Measurements from ENCODE around the gene POLD3.
"Not testable (repeated sequence)": the region's sequence is repeated elsewhere in the genome, so short reads cannot be mapped to it uniquely, and the experiment has no call there.

The POLD3 gene

DNA sequence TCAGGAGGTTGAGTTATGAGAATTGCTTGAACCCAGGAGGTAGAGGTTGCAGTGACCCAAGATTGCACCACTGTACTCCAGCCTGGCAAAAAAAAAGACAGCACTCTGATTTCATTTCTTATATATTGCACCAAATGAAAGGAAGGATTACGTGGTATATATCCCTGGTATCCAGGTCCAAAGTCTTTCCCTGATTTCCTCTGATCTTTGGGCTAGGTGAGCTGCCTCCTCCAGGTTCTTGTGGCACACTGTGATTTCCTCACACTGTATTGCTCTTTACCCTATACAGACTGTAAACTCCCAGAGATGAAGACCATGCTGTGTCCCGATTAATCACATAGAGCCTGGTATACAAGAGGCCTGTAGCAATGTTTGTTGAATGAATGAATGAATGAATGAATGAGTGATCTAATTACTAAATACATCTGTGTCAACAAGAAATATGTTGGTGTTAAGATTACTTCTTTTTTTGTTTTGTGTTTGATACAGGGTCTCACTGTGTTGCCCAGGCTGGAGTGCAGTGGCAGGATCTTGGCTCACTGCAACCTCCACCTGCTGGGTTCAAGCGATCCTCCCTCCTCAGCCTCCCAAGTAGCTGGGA lies 9.3 kb upstream of the POLD3 start:
- no peak for DNase-seq

DNA sequence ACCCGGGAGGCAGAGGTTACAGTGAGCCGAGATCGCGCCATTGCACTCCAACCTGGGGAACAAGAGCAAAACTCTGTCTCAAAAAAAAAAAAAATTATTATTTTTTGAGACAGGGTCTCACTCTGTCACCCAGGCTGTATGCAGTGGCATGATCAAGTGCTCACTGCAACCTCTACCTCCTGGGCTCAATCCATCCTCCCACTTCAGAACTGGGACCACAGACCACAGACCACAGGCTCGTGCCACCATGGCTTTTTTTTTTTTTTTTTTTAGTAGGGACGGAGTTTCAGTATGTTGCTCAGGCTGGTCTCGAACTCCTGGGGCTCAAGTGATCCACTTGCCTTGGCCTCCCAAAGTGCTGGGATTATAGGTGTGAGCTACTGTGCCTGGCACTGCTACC lies 1.9 kb upstream of the POLD3 start:
- DNase-seq = not testable (repeated sequence)

DNA sequence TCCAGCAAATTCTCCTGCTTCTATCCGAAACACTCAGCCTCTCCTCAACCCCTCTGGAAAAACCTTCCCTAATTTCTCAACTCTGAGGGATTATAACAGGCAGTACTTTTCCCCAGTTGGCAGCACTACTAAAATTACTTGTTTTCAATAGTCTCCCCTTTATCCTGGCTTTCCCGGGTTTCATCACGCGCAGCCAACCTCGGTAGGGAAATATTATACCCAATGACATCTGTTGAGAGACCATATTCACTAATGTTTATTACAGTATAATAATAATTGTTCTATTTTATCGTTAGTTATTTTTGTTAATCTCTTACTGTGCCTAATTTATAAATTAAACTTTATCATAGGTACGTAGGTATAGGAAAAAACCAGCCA lies 330 bp upstream of the POLD3 start:
- DNase-seq = no peak

DNA sequence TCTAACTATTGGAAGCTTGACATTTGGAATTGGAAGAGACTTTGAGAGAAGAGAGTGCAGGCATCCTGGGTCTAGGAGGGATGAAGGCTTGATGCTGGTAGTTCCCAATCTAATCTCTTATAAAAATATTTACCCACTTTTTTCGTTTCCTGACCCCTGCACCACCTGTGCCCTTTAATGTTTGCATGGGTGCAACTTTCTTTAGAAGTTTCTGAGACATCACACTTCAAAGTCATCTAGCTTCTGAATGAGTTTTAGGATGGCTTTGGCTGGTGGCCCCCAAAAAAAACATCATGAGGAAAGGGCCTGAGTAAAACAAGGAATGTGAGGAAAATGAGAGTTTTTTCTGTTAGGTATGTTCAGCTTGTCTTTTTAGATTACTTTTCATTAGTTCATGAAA lies 1.1 kb downstream of the POLD3 start:
- DNase-seq = no peak

DNA sequence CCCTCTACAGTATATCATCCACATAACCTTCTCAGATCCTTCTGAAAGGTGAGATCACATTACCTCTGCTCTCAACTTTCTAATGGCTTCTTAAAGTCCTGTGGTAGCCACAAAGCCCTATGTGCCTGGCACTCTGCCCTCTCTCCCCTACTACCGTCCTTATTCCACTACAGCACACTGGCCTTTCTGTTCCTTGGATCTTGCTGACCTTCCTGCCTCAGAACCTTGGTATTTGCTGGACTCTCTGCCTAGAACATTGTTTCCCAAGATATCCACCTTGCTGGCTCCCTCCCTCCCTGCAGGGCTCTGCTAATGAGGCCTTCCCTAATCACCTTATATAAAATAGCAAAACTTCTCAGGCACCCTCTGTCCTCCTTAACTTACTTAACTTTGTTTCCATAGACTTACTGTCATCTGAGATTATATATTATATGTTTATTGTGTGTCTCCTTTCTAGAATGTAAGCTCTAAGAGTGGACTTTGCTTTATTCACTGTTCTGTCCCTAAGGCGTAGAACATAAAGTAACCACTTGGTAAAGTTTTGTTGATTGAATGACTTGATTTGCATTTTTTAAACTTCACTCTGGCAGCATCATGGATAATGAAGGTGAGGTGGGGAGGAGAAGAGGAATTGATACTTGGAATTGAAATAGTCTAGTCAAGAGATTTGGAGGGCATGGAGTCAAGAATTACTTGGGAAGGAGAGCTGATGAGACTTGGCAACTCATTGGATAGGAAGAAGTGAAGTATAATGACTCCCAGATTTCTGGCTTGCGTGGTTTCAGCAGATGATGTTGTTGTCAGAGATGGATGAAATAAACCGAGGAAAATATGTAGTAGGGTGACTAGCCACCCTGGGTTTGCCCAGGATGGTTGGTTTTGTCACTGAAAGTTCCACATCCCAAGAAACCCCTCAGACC lies 10.5 kb downstream of the POLD3 start:
- DNase-seq = no peak

DNA sequence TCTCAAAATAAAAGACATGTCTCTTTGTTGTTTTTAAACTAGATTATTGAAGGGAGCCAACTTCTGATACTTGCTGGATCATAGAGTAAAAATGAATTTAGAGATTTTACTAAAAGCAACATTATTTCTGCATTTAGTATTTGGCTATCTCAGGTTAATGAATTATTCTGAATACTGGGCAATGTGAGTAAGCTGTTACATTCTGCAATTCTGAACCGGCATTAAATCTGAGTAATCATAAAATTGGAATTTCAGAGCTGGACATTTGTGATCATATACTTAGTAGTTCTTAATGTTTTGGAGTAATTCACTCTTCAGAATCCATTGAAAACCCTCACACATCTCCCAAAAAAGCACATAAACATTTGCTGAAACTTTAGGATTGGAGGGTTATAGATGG lies 11.5 kb downstream of the POLD3 start:
- DNase-seq = no peak

DNA sequence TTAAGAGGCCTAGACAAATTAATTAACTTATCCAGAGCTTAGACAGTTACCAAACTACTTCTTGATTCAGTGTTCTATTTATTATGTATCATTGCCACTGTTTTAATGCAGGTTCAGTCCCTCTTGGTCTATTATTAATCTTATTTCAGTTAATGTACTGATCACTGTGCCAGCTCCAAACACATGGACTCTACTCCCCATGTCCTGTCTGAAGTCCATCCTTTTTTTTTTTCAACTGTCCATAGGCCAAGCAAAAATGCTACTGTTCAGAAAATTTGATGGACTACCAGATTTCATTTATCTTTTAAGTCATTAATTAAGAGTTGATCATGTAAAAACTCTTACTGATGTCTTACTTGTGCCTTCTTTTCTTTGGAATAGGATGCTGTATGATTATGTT lies 11.9 kb downstream of the POLD3 start:
- DNase-seq = no peak

DNA sequence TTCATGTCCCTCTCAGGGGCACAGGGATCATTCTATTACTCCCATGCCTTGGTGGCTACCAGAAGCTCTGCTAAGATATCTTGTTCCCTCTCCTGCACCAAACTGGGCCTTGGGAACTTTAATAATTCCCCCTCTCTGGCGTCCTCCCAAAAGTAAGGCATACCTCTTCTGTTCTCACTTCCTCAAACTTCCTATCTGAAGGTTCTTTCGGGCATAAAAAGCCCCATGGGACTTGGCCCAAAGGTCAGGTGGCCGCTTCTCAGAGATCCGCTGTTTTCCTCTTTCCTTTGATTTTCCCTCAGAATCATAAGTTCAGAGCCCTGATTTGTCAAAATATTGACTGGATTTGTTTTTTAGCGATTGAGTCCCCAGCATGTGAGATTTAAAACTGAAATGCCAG lies 13.0 kb downstream of the POLD3 start:
- DNase-seq = no peak

DNA sequence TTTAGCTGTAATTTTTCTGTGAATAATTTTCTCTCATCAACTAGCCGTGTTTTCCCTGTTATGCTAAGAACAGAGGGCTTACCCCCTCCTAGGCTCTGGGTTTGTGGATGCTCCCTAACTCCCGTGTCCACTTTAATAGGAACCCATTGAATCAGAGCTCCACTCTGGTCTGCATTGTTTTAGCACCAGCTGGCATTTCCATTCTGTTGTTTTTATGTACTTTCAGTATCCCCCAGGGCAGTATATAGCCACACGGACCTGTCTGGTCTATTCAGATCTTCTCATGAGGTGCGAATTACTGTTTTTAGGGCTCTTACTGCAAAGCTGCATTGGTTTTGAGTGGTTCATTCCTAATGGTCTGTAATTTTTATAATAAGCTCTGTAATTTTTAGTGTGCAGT lies 16.0 kb downstream of the POLD3 start:
- no peak for DNase-seq

DNA sequence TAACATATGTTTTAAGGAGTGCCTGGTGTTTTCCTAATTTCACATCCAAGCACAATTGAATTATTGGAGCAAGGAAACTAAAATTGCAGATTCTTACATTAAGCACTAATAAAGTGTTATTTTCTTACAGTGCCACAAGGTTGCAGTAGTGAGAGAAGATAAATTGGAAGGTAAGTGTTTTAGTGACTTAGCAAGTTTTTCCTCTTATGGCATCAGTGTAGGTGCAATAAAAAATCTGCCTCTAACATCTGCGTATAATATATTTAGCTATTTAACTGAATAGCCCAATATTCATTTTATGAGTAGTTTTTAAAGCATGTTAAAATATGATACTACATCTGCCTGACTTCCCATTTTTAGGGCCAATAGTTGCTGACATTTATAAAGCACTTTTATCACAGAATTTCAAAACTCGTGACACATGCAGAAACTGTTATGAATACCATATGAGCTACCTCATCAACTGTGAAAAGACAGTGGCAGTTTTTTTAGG lies 19.0 kb downstream of the POLD3 start:
- DNase-seq = no peak

DNA sequence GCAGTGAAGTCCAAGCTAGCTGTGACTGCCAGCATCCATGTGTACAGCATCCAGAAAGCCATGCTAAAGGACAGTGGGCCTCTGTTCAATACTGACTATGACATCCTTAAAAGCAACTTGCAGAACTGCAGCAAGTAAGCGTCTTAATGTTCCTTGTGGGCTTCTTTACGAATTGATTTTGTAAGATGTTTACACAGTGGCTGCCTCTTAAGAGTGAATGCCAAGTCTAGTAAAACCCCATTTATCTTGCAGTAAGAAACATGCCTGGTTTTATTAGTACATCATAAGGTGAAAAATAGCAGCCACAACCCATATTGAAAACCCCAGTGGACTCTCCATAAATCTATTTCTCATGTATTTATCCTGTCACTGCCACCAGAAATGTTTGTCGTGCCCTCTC lies 20.5 kb downstream of the POLD3 start:
- DNase-seq = no peak

DNA sequence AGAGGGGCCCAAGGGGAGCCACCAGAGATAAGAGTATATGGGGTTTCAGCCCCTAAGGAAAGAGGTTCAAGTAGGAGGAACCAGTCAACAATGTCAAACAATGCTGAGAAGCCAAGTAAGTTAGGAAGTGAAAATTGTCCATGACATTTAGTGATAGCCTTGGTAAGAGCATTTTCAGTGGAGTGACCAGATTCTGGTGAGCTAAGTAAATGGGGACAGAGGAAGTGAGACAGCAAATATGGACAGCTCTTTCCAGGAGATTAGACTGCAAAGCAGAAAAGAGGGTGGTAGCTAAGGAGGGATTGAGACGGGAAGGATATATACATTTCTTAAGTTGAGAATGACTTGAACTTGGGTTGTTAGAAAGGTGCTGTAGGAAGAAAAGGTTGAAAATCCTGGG lies 22.9 kb downstream of the POLD3 start:
- DNase-seq = no peak

DNA sequence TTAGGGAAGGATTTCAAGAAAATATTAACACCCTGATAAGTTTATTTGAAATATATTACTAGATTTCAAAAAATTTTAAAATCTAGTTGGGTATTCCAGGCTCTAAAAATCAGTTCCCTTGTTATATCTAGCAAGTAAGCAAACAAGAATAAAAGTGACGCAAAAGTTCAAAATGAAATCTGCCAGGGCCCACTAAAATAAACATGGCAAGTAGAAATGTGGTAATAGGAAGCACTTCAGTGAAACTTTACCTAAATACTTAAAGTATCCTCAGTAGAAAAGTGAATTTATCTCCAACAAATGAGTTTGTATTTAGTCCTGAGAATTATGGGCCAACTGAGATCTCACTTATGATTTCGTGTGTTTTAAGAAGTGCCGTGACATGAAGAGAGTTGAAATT lies 23.6 kb downstream of the POLD3 start:
- no peak for DNase-seq

DNA sequence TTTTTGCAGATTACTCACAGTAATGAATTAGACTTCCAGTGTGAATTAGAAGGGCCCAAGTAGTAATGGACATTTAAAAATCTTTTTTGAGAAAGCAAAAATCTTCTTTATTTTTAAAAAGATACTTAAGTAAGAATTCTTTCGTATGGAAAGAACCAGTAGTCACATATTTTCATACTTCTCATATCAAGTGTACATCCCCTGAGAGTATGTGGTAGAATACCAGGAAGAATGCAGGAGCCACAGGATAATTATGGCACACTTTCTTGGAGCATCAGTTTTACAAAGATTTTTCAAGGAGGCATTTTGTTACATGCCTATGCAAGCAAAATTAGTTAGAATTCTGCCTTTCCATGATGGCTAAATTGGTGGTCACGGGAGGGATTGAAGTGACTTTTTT lies 28.1 kb downstream of the POLD3 start:
- no peak for DNase-seq

DNA sequence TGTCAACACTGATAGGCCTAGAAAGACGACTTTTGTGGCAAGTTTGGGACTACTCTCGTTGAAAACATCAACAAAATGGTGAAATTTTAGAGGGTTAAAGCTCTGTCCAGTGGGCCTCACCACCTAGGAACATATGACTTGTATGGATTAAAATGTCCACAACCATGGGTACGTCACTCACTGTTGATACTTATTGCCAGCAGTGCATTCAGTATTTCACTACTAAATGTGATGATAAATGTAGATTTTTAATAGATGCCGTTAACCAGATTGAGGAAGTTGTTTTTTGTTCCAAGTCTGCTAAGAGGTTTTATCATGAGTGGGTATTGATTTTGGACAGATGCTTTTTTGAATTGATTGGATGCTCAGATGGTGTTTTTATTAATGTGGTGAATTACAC lies 33.7 kb downstream of the POLD3 start:
- no peak for DNase-seq

DNA sequence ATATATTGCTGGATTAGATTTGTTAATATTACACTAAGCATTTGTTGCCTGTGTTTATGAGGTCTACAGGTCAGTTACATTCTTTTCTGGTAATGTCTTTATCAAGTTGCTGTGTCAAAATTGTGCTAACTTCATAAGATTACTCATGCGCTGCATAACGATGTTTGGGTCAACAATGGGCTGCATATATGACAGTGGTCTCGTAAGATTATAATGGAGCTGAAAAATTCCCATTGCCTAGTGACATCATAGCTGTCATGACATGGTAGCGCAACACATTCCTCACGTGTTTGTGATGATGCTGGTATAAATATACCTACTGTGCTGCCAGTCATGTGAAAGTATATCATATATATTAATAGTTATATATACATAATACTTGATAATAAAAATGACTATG lies 34.2 kb downstream of the POLD3 start:
- DNase-seq = no peak

DNA sequence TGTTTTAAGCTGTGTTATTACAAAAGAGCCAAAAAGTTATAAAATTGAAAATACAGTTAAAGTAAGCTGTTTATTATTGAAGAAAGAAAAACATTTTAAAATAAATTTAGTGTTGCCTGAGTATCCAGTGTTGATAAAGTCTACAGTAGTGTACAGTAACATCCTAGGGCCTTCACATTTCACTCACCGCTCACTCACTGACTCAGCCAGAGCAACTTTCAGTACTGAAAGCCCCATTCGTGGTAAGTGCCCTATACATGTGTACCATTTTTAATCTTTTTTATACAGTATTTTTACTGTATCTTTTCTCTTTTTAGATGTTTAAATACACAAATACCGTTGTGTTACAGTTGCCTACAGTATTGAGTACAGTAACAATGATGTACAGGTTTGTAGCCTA lies 35.0 kb downstream of the POLD3 start:
- DNase-seq = no peak

DNA sequence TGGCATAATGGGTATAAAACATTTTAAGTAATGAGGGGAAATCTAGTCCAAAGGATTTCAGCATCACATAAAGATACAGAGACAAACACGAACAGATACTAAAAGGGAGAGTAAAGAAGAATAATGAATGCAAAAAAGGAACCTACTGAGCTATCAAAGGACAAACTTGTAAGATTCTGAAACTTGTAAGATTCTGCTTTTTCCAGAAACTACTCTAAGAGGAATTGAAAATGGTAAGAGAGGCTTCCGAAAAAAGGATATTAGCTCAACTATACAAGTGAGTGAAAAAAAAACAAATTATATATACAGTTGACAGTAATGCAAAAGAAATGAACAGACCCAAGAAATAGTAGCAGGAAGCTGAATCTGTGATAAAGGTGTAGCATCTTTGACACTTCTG lies 37.7 kb downstream of the POLD3 start:
- DNase-seq = no peak

DNA sequence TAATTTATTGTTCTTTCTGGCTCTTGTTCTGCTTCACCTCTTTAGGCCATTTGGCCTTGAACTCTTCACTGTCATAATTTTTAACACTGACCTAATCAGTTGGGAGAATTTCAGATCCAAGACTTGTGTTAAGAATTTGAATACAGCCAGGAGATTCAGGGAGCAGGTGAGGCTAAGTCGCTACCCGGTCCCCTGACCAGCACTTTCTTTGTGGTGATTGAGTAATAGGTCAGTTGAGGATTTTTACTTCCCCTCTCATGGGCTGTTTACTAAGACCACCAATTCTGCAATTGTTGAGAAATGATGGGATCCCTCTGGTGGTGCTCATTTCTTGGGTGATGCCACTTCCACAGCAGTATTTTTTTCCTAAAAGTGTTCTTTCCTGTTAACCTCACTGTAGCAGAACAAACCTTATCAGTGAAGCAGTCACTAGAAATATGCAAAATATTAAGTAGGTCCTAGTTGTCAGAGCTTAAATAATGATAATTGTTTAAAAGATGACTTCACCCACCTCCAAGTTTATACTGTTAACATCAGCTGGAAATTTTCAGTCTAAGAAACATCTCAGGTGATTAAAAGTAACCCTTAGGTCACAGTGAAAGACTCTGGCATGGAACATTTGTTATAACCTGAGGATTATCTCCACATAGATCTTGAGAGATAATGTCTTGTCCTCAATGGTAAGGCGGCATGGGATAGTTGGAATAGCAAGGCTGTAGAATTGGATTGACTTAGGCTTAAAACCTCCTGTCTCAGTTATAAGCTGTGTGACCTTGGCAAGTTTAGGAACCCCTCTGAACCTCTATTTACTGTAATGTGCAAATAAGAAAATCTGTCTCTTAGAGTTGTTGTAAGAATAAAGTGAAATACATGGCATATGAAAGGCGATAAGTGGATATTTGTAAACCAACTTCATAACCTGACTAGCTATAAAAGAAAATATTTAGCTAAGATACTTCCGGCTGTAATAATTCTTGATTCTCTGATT lies 41.3 kb downstream of the POLD3 start:
- DNase-seq = no peak

DNA sequence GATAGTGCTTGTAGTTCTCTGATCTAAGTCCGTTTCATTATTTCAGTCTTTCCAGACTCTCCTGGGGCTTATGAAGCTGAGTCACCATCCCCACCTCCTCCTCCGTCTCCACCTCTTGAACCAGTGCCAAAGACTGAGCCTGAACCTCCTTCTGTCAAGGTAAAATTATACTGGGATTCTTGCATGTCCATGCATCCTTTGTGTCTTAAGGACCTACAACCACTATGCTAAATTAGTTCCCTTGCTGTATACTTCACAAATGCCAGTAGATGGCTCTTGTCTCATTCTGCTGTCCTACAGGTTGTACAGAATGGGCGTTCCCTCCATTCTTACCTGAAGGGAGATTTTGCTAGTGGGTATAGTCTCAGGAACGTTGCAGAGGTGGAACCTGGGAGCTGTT lies 42.2 kb downstream of the POLD3 start:
- no peak for DNase-seq

DNA sequence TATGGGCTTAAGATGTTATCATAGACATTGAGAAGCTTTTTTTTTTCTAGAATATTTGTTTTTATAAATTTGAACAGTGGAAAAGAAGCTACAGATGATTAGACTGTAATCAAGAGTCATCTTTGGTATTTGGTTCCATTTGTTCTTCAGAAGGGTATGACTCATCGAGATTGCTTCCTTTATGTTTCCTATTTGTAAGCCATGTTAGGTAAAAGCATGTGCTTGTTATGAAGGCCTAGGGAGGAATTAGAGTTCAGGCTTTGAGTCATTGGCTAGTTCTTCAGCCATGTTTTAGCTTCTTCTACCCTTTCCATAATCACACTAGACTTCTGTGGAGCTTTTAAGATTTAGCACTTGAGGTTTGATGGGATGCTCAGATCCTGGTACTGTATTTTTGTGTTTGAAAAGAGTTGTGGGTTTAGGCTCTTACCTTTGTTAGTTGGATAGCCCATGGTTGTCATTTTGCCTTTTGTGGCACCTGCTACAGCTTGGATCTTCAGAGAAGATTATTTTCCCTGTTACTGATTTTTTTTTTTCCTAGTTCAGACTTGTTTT lies 44.3 kb downstream of the POLD3 start:
- peak in 1 of 2 donors; percentile 43 for DNase-seq

DNA sequence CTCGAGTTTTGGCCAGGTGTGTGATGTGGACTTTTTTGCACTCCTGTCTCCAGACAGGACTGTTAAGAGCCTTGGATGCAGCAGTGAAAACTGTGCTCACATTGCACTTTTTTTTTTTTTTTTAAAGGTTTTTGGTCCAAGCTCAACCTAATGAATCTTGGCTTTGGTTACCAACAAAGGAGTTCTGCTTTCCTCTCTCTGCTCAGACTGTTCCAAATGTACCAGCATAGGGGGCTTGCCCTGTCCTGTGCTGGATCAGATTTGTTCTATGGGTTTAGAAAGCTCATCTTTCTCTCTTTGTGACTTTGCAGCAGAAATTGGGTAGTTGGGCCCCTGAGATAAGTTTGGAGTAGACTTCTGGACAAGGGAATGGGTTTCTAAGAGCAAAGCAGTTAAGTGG lies 45.3 kb downstream of the POLD3 start:
- DNase-seq = no peak

DNA sequence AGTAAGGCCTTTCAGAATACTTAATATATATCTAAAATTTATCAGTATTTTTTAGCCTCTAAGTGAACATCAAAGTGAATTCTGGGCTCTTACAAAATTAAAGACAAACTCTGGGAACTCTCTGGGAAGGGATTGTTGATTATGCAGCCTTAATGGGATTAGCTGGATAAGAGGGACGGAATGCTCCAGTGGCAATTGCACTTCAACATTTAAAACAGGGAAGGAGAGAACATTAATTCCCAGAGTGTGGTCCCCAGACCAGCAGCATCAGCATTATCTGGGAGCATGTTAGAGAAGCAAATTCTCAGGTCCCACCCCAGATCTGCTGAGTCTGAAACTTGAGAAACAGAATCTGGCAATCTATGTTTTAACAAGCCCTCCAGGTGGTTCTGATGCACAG lies 46.5 kb downstream of the POLD3 start:
- DNase-seq = no peak
